Body of pancreas (tissue), 4 donors: Measurements from ENCODE around the gene NLRP5.

ENCODE experiments used
- CTCF ChIP-seq, 7 experiments: fragments of 450-650 bp in 4 of 7; fragments of 200-600 bp in 3 of 7; sonication (generic) in 3 of 7; IDR thresholded peaks; one replicate each; pipeline ENCODE4 v1.5.1; 2016 to 2019; ENCODE audit warnings: antibody characterized with exemption in 7 of 7
- POLR2A ChIP-seq, 3 donors: fragments of 450-650 bp; IDR thresholded peaks; one replicate each; pipeline ENCODE4 v1.6.1; 2016; ENCODE audit warnings: antibody characterized with exemption in 3 of 3, mild to moderate bottlenecking in 2 of 3

- TF ChIP-seq CTCF (IDR thresholded peaks at IDR 0.05) (no peak), POLR2A (IDR thresholded peaks at IDR 0.05) (no peak)
These were observed 112.4 kb downstream of the NLRP5 start for GRCh38 chr19:56098731-56099568.
